Left cardiac atrium (tissue), 4 donors: Measurements from ENCODE around the gene ZFAND2A. TPM values are rescaled to one million over a fixed set of nuclear protein-coding genes. Genes with fewer than 3 reads are reported as not detected.
"Not testable (repeated sequence)": the region's sequence is repeated elsewhere in the genome, so short reads cannot be mapped to it uniquely, and the experiment has no call there.

Experiments
- ATAC-seq, 2 donors: fragments of 200-7000 bp; cut with Tn5 transposase; one replicate each; pipeline ENCODE4 v1.9.1; 2020; ENCODE audit warnings: mild to moderate bottlenecking in 2 of 2, moderate library complexity in 2 of 2
- DNase-seq: peaks from one replicate; pipeline ENCODE4 v3.0.0-alpha.2; 2020
- intact Hi-C, 2 donors: fragments of 100-400 bp; cut with DNase I; formaldehyde crosslinking; loops; one replicate each; pipeline versions ENCODE4 v1.14.1 to v1.15.1; 2022 to 2023
- long read RNA-seq: library from polyadenylated mRNA; unstranded; transcript quantifications from one replicate; pipeline ENCODE4 v2.0.0, GENCODE V29; 2021
- total RNA-seq, 2 donors: library from RNA; stranded (reverse); fragmentation: NEBNext Ultra II Directional; extraction: Animal tissue kit (Norgen Biotek cat#: 25700); gene quantifications; one replicate each; pipeline ENCODE4 v1.2.1, GENCODE V29; 2021
- donor health status: DM: no; HTN: yes; CAD: no.
- donor health status: DM: no; HTN: yes; CAD: no; lungs with severe emphysema.
- donor health status: DM: yes; HTN: yes; CAD: no.
- donor health status: Dilated cardiomyopathy.

The ZFAND2A gene
- 10 to 100 TPM in 1 of 2 donors, 1 to 10 TPM in 1; 9.8 to 16.7 TPM for total RNA-seq
- long read RNA-seq, partial matches to known transcripts: 0 of 3 reads
- long read RNA-seq, other reads (novel, unspliced or antisense): 0 of 3 reads

- ATAC-seq: peak; percentile 99 to 100
- intact Hi-C loops: loop anchor here in 1 of 2 donors (10.0 kb wide), 2 partner anchors 75 to 175 kb away; partner anchors contain the start of genes CYP2W1 and GPER1
- DNase-seq: peak; percentile 99
These were observed at the start of gene ZFAND2A for GRCh38 chr7:1159891-1160669. Gene ZFAND2A (minus strand): TSS chr7:1160196. CDS start chr7:1158212, 1,984 bp downstream.

GRCh38 chr7:1209097-1209496, 49.1 kb upstream of the ZFAND2A start:
- intact Hi-C loops: no loop called here
- no peak for DNase-seq
- ATAC-seq: no peak

GRCh38 chr7:1205742-1206141, 45.7 kb upstream of the ZFAND2A start:
- intact Hi-C loops, DNase-seq, ATAC-seq: not testable (repeated sequence)

- ATAC-seq: no peak
- intact Hi-C loops: no loop called here
- no peak for DNase-seq
These were observed 44.6 kb upstream of the ZFAND2A start for GRCh38 chr7:1204460-1205140.

- intact Hi-C loops, ATAC-seq, DNase-seq: not testable (repeated sequence)
These were observed 42.9 kb upstream of the ZFAND2A start for GRCh38 chr7:1202914-1203313.

GRCh38 chr7:1201916-1202315, 41.9 kb upstream of the ZFAND2A start:
- no peak for ATAC-seq
- intact Hi-C loops: no loop called here
- DNase-seq: no peak

- intact Hi-C loops: no loop called here
- no peak for DNase-seq
These were observed 40.0 kb upstream of the ZFAND2A start for GRCh38 chr7:1200045-1200444.

GRCh38 chr7:1197997-1198625, 38.1 kb upstream of the ZFAND2A start:
- intact Hi-C loops: loop anchor here in 1 of 2 donors (10.0 kb wide), 1 partner anchor 217 kb away; no protein-coding TSS in a partner anchor
- ATAC-seq (no peak), DNase-seq (no peak)

More at GRCh38 chr7:1200045-1200444, 40.0 kb upstream of the ZFAND2A start:
- no peak for ATAC-seq

- ATAC-seq (no peak), DNase-seq (no peak)
- intact Hi-C loops: loop anchor here in 1 of 2 donors (10.0 kb wide), 1 partner anchor 218 kb away; no protein-coding TSS in a partner anchor
These were observed 37.0 kb upstream of the ZFAND2A start for GRCh38 chr7:1196950-1197349.

- ATAC-seq, DNase-seq: not testable (repeated sequence)
- intact Hi-C loops: loop anchor here in 1 of 2 donors (10.0 kb wide), 1 partner anchor 218 kb away; no protein-coding TSS in a partner anchor
These were observed 36.4 kb upstream of the ZFAND2A start for GRCh38 chr7:1196441-1196840.

GRCh38 chr7:1193593-1194424, 33.8 kb upstream of the ZFAND2A start:
- intact Hi-C loops: loop anchor here (2.0 to 10.0 kb wide), 4 partner anchors 218 to 278 kb away; no protein-coding TSS in a partner anchor
- ATAC-seq: peak; percentile 84 to 90
- no peak for DNase-seq

- ATAC-seq (no peak), DNase-seq (no peak)
- intact Hi-C loops: loop anchor here (5.0 to 10.0 kb wide), 3 partner anchors 220 to 280 kb away; no protein-coding TSS in a partner anchor
These were observed 32.2 kb upstream of the ZFAND2A start for GRCh38 chr7:1192171-1192676.

- DNase-seq (no peak), ATAC-seq (no peak)
- intact Hi-C loops: loop anchor here (5.0 to 10.0 kb wide), 3 partner anchors 222 to 282 kb away; no protein-coding TSS in a partner anchor
These were observed 30.2 kb upstream of the ZFAND2A start for GRCh38 chr7:1189986-1190772.

GRCh38 chr7:1188720-1189294, 28.8 kb upstream of the ZFAND2A start:
- intact Hi-C loops: no loop called here
- no peak for ATAC-seq

GRCh38 chr7:1187127-1187526, 27.1 kb upstream of the ZFAND2A start:
- intact Hi-C loops: no loop called here
- ATAC-seq (no peak), DNase-seq (no peak)

More at GRCh38 chr7:1188720-1189294, 28.8 kb upstream of the ZFAND2A start:
- no peak for DNase-seq

- ATAC-seq: no peak
- intact Hi-C loops: no loop called here
These were observed 21.6 kb upstream of the ZFAND2A start for GRCh38 chr7:1181640-1182039.

GRCh38 chr7:1181031-1181430, 21.0 kb upstream of the ZFAND2A start:
- intact Hi-C loops: no loop called here
- ATAC-seq (no peak), DNase-seq (no peak)

More at GRCh38 chr7:1181640-1182039, 21.6 kb upstream of the ZFAND2A start:
- DNase-seq: no peak
